Activated CD4-positive, alpha-beta memory T cell treated with anti-CD3 and anti-CD28 coated beads for 36 hours (primary cell): ENCODE measurements around the gene PIK3R1. TPM values are rescaled to one million over a fixed set of nuclear protein-coding genes. Genes with fewer than 3 reads are reported as not detected.

ENCODE experiments used
- CTCF ChIA-PET: fragments of 350-600 bp; sonication (Branson Sonifier 250); formaldehyde crosslinking; loops from one replicate; lab custom pipeline; 2021; ENCODE audit warnings: antibody characterized with exemption, inconsistent platforms; lab: Charles Lee
- POLR2A ChIA-PET: fragments of 350-600 bp; sonication (Branson Sonifier 250); formaldehyde crosslinking; loops from one replicate; lab custom pipeline; 2021; ENCODE audit warnings: antibody characterized with exemption; lab: Charles Lee
- DNase-seq: peaks from one replicate; pipeline ENCODE4 v3.0.0-alpha.2; 2020
- H3K27ac Mint-ChIP-seq: one replicate; pipeline ENCODE4 v1.8.0; 2021; ENCODE audit warnings: mixed read lengths
- H3K27me3 Mint-ChIP-seq: one replicate; pipeline ENCODE4 v1.8.0; 2021; ENCODE audit warnings: mixed read lengths
- H3K36me3 Mint-ChIP-seq: one replicate; pipeline ENCODE4 v1.8.0; 2021; ENCODE audit warnings: mixed read lengths
- H3K4me1 Mint-ChIP-seq: one replicate; pipeline ENCODE4 v1.8.0; 2021; ENCODE audit warnings: low read depth, mixed read lengths
- H3K4me3 Mint-ChIP-seq: one replicate; pipeline ENCODE4 v1.8.0; 2021; ENCODE audit warnings: mild to moderate bottlenecking, mixed read lengths
- H3K9me3 Mint-ChIP-seq: one replicate; pipeline ENCODE4 v1.8.0; 2021; ENCODE audit warnings: mixed read lengths
- intact Hi-C: fragments of 100-400 bp; cut with micrococcal nuclease; formaldehyde crosslinking; loops from one replicate; pipeline ENCODE4 v1.15.1; 2023
- total RNA-seq, 2 experiments: library from RNA; stranded (reverse); gene quantifications; one replicate each; pipeline ENCODE4 v1.2.3, GENCODE V29; 2021

The PIK3R1 gene
- total RNA-seq, 2 experiments from 2014 or later: 35.3 to 40.9 TPM

GRCh38 chr5:68350176-68350575, 134.6 kb downstream of the PIK3R1 start:
- H3K36me3 Mint-ChIP-seq: no peaks in the 10 kb centered on the region
- no peaks in the 10 kb centered on the region for H3K27me3 Mint-ChIP-seq
- no peak for DNase-seq
- no peak overlapping the region for H3K27ac Mint-ChIP-seq
- POLR2A ChIA-PET: no interaction called here
- CTCF ChIA-PET: no interaction called here
- H3K4me3 Mint-ChIP-seq: no peak overlapping the region
- peaks cover 3% of the 10 kb centered on the region for H3K9me3 Mint-ChIP-seq
- intact Hi-C loops: no loop called here
- peaks cover 2% of the 10 kb centered on the region for H3K4me1 Mint-ChIP-seq
